SIG-M5 treated with dmso at 0.1 percent for 504 hours (cell line): ENCODE results near the gene CCDC9.
A peak's percentile ranks its signal among the peaks of the same experiment; 100 is the strongest.
"Not testable (repeated sequence)": the region's sequence is repeated elsewhere in the genome, so short reads cannot be mapped to it uniquely, and the experiment has no call there.

ENCODE experiments used
- DNase-seq: peaks from one replicate; lab custom pipeline; 2025; ENCODE audit not compliant: unreplicated experiment; lab: John Stamatoyannopoulos, UW

Gene CCDC9

DNA sequence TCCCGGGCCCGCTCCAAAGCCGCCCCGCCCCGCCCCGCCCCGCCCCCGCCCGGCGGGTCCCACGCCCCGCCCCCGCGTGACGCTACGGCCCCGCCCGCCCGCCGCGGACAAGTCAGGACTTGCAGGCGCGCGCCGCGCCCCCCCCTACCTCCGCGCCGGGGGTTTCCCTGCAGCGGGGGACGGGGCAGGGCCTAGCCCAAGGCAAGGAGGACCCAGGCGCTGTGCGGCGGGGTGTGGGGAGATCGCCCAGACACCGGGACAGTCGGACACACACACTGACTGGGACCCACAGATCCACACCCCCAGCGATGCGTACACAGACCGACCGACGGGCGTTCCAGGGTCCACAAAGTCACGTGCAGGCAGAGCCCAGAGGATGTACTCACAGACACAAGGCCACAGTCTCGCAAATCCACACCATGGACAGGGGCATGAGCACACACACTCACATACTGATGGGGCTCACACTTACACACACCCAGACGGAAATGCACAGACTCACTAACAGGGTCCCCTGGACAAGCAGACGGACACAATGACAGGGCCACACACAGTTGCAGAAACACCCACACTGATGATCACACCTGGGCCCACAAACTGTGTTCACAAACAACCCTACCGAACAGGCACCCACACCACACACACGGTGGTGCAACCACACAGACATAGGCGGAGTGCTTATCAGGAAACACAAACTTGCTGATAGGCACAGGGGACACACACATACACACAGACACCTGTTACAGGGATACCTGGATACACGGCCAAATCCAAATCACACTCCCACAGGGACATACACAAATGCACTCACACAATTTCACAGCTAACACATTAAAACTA lies 24.9 kb upstream of the CCDC9 start:
- DNase-seq, result peak; percentile 73

DNA sequence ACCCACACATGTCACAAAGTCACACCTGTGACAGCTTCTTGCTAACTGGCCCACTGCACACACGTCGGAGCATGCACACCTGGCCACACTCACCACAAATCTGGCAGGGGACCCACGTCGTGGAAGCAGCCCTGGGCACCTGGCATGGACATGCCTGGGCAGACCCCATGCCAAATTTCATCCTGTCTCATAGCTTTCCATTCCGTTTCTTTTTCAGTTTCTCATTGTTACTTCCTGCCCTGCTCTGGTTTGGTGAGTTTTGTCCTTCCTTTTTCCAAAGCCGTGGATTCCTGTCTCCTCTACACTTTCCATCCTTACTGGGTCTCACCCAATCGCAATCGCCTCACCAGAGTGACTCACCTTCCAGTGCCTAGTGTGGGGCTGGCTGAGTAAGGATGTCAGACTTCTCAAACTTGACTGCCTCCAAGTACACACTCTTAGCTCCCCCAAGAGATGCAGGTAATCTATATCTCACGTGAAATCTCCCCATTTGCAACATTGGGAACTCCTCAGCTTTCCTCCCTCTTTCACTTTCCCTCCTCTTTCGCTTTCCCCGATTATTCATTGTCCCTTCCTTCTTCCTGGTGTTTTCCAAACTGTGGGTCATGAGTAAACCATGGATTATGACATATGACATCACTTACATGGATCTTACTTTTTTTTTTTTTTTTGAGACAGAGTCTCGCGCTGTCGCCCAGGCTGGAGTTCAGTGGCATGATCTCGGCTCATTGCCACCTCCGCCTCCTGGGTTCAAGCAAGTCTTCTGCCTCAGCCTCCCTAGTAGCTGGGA lies 23.7 kb upstream of the CCDC9 start:
- peak; percentile 27 for DNase-seq

DNA sequence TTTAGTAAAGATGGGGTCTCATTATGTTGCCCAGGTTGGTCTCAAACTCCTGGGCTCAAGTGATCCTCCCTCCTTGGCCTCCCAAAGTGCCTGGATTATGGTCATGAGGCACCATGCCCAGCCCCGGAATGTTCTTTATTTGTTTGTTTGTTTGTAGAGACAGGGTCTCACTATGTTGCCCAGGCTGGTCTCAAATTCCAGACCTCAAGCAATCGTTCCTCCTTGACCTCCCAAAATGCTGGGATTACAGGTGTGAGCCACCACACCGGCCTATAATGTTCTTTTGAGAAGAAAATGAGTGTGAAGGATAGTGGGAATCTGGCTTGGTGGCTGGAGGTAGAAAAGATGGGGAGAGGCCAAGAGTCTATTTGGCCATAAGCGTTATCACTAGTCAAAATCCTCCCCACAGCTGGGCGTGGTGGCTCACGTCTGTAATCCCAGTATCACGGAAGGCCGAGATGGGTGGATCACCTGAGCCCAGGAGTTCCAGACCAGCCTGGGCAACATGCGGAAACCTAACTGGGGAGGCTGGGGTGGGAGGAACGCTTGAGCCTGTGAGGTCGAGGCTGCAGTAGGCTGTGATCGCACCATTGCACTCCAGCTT lies 20.2 kb upstream of the CCDC9 start:
- DNase-seq, result no peak

DNA sequence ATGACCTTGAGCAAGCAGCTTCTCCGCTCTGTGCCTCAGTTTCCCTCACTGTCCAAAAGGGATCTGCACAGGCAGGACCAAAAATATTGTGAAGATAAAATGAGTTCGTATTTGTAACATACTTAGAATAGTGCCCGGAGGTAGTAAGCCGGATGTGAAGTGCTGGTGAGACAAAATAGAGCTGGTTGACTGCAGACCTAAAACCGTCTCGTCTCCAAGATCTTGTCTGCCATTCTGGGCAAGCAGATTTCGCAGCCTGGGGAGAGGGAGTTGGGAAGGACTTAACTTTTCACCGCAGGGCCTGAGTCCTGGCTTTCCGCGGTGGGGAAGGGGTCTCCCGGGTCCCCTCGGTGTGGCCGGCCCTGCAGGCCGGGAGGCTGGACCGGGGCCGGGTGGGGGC lies 17.2 kb upstream of the CCDC9 start:
- DNase-seq, result no peak

DNA sequence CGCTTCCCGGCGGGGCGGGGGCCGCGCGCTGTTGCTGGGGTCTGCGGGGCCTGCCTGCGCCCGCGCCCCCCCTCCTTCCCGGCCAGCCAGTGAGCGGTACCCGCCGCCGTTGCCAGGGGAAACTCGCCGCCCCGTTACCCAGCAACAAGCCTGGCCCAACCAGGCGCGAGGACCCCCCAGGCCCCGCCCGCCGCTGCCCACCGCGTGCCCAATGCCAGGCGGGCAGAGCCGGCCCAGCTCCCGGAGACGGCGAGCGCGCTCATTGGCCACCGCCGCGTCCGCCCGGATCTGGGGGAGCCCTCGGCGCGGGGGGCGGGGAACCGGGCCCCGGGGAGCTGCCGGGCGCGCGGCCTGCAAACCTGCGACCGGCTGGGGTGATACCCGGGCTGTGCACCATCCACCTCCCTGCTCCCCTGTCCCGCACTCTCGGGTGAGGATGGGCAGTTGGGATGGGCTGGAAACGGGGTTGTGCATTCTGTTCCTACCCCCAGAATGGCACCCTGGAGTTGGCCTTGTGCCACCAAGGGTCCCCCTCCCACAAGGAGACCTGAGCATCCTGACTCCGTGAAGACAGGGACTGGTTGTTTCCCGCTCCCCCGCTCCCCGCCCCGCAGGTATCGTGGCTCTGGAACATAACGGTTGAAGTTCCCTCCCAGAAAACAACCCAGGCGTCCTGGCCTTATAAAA lies 16.6 kb upstream of the CCDC9 start:
- DNase-seq, result no peak

DNA sequence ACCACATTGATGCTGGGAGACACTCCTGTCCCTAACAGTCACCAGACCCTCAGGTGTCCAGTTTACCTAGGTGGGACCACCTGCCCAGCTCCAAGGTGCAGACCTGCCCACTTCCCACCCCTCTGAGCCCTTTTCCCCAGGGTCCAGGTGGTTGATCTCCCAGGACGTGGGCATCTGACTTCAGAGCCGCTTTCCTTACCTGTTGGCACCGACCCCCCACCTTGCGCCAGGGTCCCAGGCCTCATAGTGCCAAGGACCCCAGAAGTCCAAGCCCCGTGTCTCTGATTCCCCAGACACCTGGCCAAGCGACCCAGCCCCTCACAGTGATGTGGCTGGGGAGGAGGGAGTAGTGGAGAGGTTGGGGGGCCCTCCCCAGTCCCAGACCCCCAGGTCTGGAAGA lies 15.8 kb upstream of the CCDC9 start:
- no peak for DNase-seq

DNA sequence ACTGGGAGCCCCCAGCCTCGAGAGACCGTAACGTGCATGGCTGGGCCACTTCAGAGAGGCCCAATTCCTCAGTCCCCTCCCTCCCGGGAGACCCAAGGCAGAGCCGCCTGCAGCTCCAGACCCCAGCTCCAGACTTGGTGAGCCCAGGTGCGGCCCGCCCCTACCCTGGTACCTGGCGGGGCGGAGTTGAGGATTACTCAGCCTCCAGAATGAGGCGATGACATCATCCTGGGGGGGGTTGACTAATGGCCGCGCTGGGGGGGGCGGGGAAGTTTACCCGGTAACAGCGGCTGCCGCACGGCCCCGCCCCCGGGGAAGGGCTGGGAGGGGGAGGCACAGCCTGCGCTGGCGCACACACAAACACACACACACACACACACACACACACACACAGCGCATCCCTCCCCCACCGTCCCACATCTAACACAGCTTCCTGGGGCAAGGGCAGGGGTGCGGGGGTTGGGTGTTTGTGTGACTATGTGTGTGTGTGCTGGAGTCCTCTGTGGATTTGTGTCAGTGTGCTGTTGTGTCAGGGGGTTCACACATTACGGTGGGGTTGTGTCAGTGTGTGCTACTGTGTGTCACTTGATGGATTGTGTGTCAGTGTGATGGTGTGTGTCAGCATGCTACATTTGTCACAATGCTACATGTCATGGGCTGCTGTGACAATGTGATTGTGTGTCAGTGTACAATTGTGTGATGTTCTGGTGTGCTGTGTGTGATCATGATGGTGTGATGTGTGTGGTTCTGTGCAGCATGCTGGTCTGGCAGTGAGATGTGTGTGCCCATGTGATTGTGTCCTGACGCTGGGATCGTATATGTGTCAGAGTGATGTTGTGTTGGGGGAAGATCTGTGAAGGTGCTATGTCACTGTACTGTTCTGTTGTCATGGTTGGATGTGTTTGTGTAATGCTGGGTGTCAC lies 15.1 kb upstream of the CCDC9 start:
- peak; percentile 60 for DNase-seq

DNA sequence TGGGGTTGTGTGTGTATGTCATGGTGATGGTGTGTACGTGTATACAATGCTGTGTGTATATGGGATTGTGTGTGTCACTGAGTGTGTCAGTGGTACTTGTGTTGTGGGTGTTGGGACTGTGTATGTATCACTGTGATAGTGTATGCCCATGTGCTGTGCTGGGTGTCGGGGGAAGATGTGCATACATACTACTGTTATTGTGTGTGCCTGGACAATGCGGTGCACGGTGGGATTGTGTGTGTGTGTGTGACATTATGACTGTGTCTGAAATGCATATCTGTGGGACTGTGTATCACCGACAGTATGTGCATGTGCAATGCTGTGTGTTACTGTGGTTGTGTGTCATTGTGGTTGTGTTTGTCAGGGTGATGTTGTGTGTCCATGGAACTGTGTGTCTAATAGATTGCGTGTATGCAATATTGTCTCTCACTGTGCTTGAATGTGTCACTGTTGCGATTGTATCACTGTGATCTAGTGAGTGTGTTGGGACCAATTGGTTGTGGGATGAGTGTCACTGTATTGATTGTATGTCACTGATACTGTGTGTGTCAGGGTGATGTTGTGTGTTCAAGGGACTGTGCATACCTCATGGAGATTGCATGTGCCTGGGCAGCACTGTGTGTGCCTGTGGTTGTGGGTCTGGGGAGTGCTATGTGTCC lies 14.3 kb upstream of the CCDC9 start:
- no peak for DNase-seq

DNA sequence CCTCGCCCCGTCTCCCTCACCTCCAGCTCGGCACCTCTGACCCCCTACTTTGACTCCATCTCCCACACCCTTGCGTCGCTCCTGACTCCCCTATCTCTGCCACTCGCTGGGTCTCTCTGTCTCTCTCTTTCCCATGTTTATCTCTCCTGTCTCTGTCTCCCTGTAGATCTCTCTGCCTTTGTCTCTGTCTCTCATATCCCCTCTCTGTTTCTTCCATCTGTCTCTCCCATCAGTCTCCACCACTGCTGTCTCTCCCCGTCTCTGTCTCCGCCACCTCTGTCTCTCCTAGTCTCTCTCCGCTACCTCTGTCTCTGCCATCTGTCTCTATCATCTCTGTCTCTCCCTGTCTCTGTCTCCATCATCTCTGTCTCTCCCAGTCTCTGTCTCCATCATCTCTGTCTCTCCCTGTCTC lies 13.0 kb upstream of the CCDC9 start:
- DNase-seq, result no peak

DNA sequence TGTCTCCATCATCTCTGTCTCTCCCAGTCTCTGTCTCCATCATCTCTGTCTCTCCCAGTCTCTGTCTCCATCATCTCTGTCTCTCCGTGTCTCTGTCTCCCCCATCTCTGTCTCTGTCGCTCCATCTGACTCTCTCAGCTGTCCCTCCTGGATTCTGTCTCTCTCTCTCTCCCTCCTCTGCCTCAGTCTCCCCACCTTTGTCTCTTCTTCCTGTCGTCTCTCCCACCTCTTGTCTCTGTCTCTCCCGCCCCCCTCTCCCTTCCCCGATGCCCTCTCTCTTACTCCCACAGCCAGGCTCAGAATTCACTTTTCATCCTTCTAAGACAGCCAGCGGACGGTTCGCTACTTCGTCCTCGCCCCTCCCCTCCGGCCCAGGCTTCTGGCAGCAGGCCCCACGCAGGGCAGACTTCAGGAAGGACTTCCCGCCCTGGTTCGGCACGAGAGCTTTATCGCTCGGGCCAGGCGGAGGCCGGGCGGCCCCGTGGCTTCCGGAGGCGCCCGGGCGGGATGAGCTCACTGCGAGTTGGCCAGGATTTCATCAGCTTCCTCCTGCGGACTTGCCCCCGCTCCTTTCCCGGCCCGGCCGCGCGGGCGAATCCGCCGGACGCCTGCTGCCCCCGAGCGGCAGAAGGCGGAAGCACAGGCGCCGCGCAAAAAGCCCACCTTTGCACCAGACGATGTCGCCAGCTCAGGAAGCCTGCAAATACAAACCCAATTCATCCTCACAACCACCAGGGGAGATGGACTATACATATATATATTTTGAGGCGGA lies 12.4 kb upstream of the CCDC9 start:
- peak; percentile 95 for DNase-seq

DNA sequence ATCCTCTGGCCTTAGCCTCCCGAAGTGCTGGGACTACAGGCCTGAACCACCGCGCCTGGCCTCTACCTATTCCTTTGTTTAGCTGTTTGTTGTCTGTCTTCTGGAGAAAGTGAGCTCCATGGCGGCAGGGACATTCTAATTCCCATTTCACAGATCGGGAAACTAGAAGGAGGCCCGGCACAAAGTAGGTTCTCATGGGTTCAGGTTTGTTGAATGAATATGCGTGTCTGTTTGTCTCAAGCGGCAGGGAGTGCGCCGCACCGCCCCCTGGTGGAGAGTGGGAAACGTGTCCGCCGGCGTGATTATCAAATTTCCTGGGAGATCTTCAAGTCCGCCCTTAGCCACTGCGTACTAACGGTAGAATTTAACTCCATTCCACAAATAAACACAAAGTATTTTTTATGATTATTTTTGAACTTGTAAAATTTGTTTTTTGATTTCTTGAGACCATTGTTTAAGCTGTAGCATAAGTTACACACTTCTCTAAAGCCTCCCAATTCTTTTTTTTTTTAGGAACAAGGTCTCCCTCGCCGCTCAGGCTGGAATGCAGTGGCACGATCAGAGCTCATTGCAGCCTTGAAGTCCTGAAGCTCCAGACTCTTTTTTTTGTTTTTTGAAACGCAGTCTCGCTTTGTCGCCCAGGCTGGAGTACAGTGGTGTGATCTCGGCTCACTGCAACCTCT lies 8.9 kb upstream of the CCDC9 start:
- DNase-seq, result peak; percentile 59

DNA sequence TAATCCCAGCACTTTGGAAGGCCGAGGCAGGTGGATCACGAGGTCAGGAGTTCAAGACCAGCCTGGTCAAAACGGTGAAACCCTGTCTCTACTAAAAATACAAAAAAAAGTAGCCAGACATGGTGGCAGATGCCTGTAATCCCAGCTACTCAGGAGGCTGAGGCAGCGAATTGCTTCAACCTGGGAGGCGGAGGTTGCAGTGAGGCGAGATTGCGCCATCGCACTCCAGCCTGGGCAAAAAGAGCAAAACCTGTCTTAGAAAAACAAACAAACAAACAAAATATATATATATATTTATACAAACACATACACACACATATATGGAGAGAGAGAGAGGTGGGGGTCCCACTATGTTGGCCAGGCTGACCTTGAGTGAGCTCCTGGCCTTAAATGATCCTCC lies 3.3 kb upstream of the CCDC9 start:
- DNase-seq, result not testable (repeated sequence)

DNA sequence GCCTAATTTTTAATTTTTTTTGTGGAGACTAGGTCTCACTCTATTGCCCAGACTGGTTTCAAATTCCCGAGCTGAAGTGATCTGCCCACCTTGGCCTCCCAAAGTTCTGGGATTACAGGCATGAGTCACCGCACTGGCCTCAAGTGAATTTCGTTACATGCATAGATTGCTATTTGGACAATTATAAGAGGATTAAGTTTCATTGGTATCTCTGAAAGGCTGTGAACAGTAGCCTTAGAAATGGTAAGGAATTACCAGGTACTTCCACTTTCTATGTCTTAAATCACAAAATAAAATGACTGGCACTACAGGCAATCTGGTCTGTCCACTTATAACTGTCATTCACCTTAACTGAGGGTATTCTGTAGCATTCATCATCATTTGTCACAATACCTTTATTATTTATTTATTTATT lies 2.9 kb upstream of the CCDC9 start:
- DNase-seq, result no peak

DNA sequence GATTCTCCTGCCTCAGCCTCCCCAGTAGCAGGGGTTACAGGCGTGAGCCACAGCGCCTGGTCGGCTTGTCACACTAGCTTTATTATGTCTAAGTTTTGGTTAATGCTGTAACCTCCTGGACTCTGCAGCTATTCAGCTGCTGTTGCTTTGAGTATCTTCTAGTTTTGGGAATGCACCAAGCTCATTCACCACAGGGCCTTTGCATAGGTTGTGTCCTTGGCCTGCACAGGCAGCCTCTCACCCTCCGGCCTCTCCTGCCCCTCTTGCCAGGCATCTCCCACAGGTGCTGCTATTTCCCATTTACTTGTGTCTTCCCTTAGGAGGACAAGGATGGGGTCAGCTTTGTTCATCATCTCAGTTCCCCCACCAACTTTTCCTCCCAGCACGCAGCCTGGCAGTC lies 2.4 kb upstream of the CCDC9 start:
- no peak for DNase-seq

DNA sequence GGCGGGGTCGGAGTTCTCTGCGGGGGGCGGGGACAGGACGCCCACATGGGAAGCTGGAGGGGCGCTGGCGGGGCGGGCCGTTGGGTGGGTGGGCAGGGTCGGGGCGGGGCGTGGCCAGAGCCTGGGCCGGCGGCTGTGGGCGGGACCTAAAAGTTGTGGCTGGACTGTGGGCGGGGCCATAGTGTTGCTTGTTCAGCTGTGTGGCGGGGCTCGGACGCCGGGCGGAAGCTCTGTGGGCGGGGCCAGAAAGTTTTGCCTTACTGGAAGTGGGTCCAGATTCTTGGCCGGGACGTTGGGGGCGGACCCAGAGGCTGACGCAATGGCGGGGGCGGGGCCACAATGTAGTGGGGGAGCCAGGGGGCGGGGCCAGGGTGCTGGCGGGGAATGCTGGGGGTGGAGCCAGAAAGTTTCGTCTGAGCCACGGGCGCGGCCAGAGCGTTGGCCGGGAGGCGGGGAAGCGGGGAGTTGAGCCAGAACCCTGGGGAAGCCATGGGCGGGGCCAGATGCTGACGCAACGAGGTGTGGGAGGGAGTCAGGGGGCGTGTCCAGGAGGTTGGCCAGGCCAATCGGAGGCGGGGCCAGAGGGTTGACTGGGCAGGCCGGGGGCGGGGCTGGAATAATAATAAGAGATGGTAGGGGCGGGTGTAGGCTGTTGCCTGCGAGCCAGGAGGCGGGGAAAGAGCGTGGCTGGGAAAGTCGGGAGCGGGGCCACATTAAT lies 527 bp downstream of the CCDC9 start:
- DNase-seq, result peak; percentile 99

DNA sequence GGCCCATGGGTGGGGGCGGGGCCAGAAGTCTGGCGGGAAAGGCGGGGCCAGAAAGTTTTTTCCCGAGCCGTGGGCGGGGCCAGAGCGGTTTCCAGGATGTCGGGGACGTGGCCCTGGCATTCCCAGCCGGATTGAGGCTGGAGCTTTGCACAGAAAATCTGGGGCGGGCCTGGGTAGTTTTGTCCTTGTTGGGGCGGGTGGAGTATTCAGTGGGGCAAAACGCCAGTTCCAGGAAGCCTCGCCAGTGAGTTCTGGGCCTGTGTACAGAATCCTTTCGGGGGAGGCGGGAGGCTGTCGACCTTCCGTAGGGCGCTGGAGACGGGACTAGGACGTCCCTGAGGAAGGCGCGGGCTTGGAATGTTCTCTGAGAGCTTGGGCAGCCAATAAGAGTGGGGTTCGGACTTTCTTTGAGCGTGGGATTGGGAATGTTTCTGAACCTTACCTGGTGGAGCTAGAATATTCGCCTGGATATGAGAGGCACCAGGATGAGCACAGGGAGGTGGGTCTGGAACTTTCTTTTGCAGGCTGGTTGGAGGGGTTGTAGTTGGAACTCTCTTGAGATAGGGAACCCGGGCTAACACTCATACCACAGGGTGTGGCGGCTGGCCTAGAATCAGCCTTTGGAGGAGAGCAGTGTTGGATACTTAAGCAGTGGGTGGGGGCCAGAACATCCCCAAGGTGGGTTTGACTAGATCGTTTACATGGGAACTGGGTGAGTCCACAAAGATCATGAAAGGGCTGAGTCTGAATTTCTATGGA lies 1.3 kb downstream of the CCDC9 start:
- no peak for DNase-seq

DNA sequence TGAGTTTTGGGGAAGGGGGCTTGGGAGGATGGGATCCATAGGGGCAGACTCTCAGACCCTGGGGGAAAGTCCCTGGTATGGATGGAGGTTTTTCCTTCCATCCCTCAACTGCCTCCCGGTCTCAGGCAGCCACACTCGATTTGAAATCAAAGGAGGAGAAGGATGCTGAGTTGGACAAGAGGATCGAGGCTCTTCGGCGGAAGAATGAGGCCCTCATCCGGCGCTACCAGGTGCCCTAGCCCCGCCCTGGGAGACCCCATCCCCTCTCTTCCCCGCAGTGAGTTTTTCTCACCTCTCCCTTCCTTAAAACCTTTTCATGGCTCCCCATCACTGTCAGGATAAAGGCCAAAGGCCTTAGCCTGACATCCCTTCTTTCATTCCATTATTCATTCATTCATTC lies 2.1 kb downstream of the CCDC9 start:
- no peak for DNase-seq
